Medulla oblongata (tissue), 1 donor: ENCODE data around the gene CAMKMT.
A peak's percentile ranks its signal among the peaks of the same experiment; 100 is the strongest.

ENCODE experiments used
- DNase-seq: peaks from one replicate; pipeline ENCODE4 v3.0.0-alpha.2; 2015; ENCODE audit errors: extremely low spot score

Gene CAMKMT

DNA sequence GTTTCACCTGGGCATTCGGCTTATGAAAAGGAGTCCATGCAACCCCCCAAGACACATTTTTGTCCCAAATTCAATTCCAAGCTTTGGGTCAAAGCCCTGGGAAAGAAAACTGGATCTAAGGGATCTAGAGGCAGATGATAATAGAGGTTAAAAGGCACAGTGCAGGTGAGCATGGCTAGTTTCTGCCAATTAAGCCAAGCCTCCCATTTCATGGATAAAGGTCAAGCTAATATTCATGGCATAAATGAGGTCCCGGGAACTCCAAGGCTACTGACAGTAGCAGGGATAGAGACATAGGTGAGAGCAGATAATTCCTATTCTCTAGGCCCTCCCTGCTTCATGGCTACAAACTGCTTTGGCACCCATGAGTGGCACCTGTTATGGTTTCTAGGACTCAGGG is 83.1 kb downstream of the CAMKMT start:
- no peak for DNase-seq

- DNase-seq: no peak
These were observed 87.2 kb downstream of the CAMKMT start for GRCh38 chr2:44448860-44449527.

DNA sequence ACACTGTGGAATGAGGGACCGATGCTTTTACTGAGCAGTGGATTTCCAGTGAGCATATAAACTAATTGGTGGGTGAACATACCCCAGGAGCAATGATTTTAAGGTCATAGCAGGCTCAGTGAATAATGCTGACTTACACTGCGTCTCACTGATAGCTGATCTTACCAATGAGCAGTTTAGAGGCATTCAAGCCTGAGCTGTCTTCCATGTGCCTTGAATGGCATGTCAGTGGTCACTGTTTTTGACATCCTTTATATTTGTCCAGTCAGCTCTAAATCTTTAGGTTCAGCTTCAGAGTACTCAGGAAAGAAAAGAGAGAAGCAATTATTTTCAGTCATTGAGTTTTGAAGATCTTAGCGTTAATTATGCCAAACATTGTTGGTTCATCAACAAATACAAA is 88.3 kb downstream of the CAMKMT start:
- no peak for DNase-seq

- no peak for DNase-seq
These were observed 89.1 kb downstream of the CAMKMT start for GRCh38 chr2:44450806-44451205.

DNA sequence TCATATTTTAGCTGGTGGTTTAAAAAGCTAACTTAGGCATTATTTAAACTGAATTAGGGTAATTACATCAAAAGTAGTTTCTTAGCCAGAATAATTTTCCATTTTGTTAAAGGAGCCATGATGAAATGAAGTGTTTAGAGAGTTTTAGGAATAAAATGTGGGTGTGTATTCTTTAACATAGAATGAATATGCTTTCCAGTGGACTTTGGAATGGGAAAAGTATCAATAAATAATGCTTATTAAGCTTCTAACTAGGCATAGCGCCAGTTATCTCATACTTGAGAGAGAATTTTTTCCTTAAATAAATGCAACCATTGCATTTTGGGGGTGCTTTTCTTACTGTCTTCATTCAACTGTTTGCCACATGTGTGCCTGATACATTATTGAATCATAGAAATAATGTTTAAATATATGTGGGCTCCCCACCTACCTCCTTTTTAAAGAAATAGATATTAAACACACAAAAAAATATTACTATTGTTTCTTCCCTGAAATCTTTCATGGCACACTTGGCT is 90.4 kb downstream of the CAMKMT start:
- DNase-seq: no peak

DNA sequence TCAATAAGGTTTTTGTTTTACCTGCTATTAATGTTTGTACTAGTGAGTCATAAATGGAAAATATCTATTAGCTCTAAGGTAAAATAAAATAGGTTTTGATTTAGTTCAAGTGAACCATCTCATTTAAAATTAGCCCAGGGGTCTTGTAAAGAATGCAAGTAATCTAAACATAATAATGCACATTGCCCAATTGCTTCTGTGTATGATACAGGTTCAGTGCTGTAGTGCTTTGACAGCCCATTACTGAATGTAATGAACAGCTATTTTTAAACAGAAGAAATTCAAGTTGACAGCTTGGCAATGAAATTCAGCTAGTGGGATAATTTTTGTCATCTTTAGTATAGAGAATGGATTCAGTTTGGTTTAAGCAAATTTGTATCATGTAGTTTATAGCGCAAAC is 91.5 kb downstream of the CAMKMT start:
- no peak for DNase-seq

GRCh38 chr2:44455877-44456276 is 94.1 kb downstream of the CAMKMT start:
- DNase-seq: no peak

DNA sequence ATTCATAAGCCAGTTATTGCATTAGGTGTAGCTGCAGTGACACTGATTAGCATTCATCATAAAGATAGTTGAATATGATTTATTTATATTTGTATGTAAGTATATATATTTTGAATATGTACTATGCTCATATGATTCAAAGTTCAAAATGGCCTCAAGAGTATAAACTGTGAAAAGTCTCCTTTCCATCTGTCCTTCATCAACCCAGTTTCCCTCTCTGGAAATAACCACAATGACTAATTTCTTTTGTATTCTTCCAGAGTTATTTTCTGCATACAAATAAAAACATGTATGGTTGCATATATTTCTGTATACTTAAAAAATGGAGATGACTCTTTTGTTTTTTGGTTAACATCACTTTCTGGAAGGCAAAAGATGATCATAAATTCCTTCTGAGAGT is 95.2 kb downstream of the CAMKMT start:
- DNase-seq: no peak

- DNase-seq: no peak
These were observed 98.0 kb downstream of the CAMKMT start for GRCh38 chr2:44459739-44460138.

DNA sequence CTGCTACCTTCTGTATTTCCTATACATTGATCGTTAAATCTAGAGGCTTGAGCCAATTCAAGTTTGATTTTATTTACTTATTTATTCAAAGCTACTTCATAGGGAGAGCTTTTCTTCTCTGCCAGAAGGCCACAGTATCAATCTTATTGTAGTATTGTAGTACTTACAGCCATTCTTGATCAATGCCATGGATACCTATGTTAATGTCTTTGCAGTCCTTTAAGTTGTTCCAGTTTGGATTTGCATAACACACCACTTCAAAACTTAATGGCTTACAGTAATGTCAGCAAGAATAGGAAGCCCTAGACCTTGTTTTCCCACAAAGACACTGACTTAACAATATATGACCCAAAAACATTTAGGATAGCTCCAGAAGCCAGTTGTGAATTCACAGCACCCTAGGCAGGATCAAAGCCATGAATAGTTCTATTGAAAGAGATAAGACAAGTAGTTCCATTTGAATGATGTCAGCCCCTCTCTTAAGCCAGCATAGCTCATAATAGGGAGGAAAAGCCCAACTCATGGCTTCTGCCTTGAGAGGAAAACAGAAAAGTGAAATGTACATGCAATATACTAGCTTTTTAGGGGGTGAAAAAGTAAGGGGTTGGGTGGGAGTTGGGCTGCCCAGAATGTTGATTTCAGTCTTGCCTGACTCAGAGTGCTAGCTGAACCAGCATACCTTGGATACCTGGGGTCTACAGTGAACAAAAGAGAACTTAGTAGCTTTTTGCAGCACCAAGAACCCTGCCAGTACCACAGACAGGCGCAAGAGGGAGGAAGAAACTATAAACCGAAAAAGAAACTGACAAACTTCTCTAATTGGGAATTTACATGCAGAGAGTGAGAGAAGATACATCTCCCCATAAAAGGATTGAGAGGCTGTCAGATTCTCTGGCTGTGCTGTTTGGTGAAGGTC is 101.4 kb downstream of the CAMKMT start:
- DNase-seq: no peak

- no peak for DNase-seq
These were observed 102.7 kb downstream of the CAMKMT start for GRCh38 chr2:44464437-44464836.

- no peak for DNase-seq
These were observed 108.4 kb downstream of the CAMKMT start for GRCh38 chr2:44470151-44470550.

- no peak for DNase-seq
These were observed 116.1 kb downstream of the CAMKMT start for GRCh38 chr2:44477657-44478414.

DNA sequence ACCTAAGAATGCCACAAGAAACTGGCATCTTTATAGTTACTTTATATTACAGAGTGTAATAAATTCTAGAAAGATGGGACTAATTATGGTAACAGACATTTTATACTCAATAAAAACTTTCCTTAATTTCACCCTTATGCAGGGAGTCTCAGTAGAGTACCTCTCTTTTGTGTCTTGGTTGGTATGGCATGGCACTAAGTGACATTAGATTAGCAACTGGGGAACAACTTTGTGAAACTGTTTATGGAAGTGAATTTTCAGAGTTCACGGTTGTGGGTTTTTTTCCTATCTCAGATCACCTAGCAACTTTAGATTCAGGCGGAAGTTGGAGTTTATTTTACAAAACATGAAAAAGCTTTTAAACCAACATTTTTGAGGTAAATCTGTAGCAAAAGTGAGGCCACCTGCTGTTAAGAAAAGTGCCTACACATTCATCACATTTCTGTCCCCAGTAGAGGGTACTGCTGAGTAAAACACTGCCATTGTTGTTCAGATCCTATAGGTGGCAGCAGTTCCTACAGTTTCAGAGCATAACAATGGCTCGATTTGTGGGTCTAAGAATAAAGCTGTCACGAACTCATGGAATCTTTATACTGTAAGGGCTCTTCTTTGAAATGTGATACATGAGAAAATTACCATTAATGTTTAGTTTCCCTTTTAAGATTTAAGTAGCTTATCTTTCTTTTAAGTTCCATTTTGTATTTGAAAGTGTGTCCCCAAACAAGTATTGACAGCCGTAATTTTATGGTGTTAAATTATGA is 117.6 kb downstream of the CAMKMT start:
- DNase-seq: peak; percentile 93

DNA sequence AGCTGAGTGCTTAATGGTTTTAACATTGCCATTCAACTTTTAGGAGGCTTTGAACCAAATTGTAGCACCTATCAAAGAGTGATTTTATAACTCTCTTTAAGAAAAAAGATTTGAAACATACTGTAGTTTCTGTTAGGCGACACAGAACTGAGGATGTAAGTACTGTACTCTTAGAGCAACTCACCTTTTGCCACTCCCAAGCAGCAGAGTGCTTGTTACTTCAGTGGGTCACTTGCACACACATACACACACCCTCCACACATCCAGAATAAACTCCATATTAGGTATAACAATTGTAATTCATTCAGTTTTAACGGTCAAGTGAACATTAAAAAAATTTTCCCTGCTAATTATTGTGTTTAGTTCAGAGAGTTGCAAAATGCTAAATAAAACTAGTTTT is 118.3 kb downstream of the CAMKMT start:
- no peak for DNase-seq

DNA sequence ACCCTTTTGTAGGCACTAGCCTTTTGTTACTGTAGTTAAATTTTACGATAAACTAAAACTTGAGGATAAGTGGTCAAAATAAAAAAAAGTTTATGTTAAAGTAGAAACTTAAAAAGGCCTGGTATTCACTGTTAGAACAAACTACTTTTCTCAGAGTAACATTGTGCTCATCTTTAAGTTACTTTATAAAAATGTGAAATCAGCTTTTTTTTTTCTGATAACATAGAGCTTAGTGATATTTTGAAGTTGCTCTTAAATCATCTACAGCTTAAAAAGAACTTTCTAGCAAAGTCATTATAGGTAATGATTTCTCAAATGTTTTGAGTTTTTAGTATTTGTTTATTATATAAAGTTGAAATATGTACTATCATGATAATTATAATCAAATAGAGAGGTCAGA is 125.3 kb downstream of the CAMKMT start:
- DNase-seq: no peak

DNA sequence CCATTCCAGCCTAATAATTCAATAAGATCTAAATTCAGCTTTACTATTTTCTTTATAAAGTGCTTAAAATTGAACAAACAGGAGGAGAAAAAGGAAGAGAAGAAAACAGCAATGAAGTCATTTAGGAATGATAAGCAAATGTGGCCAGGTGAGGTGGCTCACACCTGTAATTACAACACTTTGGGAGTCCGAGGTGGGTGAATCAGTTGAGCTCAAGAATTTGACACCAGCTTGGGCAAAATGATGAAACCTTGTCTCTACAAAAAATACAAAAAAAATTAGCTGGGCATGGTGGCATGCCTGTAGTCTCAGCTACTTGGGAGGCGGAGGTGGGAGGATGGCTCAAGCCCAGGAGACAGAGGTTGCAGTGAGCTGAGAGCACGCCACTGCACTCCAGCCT is 129.0 kb downstream of the CAMKMT start:
- no peak for DNase-seq

- no peak for DNase-seq
These were observed 132.3 kb downstream of the CAMKMT start for GRCh38 chr2:44494006-44494405.

GRCh38 chr2:44495035-44495434 is 133.3 kb downstream of the CAMKMT start:
- no peak for DNase-seq

DNA sequence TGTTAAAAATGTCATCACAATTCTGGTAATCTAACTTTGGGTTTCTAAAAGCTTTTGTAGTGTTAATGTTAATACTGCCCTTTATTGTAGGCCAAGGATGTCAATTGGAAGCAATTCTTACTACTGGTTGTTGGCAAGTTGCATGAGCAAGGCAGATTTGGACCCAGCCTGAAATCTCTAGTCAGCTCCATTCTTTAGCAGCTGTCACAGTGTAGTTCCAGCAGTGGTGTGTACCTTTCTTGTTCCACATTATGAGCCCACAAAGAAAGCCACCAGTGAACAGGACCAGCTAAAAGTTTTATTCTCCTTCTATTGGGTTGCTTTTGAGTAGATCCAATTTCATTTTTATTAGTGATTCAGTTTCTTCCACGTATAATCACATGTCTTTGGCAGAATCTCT is 133.8 kb downstream of the CAMKMT start:
- DNase-seq: no peak

DNA sequence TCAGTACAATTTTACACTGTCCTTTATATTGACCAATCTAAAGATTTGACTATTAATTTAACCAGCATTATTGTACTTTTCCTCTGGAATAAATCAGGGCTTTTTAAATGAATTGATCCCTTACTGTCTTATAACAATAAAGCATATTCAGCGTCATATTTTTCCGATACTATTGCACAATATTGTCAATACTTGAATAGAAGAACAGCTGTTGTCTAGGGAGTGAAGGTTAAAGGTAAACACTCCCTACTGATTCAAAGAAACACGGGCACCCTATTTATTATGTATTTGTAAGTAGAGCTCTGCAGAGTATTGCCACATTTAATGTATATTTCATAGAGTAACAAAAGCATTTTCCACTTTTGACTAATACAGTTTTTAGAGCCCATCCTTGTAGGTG is 134.4 kb downstream of the CAMKMT start:
- no peak for DNase-seq

- no peak for DNase-seq
These were observed 136.8 kb downstream of the CAMKMT start for GRCh38 chr2:44498551-44498950.
